OCI-LY7 (cell line): ENCODE results near the gene CDK5. TPM values are rescaled to one million over a fixed set of nuclear protein-coding genes. Genes with fewer than 3 reads are reported as not detected.
A peak's percentile ranks its signal among the peaks of the same experiment; 100 is the strongest.

Source experiments
- BruUV-seq: library from RNA; stranded (reverse); fragments of 400-500 nt; replicated peaks from 2 replicates; lab custom pipeline; 2021; lab: Mats Ljungman, UMichigan
- CTCF ChIA-PET: fragments of 300-600 bp; sonication (Branson Sonifier 250); formaldehyde crosslinking; loops from one replicate; lab custom pipeline; 2022; ENCODE audit warnings: antibody characterized with exemption; ENCODE audit not compliant: unreplicated experiment; lab: Charles Lee
- POLR2A ChIA-PET: fragments of 300-600 bp; sonication (Branson Sonifier 250); formaldehyde crosslinking; loops from one replicate; lab custom pipeline; 2022; ENCODE audit warnings: antibody characterized with exemption; lab: Charles Lee
- DNase-seq: peaks from one replicate; pipeline ENCODE4 v3.0.0-alpha.2; 2015; ENCODE audit warnings: low spot score
- H2AFZ ChIP-seq: fragments of 200-600 bp; sonication (generic), shearing (Covaris generic); 2 replicates; pipeline ENCODE4 v1.6.1; 2014; ENCODE audit warnings: mild to moderate bottlenecking, antibody characterized with exemption, low read length, moderate library complexity
- H3K27ac ChIP-seq: fragments of 200-600 bp; sonication (generic); 2 replicates; pipeline ENCODE4 v1.5.1; 2014; ENCODE audit warnings: mixed run types, low read depth, mild to moderate bottlenecking, moderate library complexity, low read length, inconsistent platforms; ENCODE audit not compliant: poor library complexity, severe bottlenecking
- H3K36me3 ChIP-seq: fragments of 200-600 bp; sonication (generic); 2 replicates; pipeline ENCODE4 v1.6.1; 2014; ENCODE audit warnings: mild to moderate bottlenecking, antibody characterized with exemption, low read length, moderate library complexity, mixed read lengths; ENCODE audit not compliant: insufficient read depth
- H3K4me1 ChIP-seq: fragments of 200-600 bp; sonication (generic); 2 replicates; pipeline ENCODE4 v1.5.1; 2014; ENCODE audit warnings: mild to moderate bottlenecking, low read length; ENCODE audit not compliant: insufficient read depth, poor library complexity, severe bottlenecking
- H3K4me2 ChIP-seq: fragments of 200-600 bp; sonication (generic); 2 replicates; pipeline ENCODE4 v1.6.1; 2014; ENCODE audit warnings: mild to moderate bottlenecking, low read length
- H3K4me3 ChIP-seq: fragments of 200-600 bp; sonication (generic); 2 replicates; pipeline ENCODE4 v1.5.1; 2014; ENCODE audit warnings: mild to moderate bottlenecking, low read depth, low read length; ENCODE audit not compliant: poor library complexity, severe bottlenecking
- H3K79me2 ChIP-seq: fragments of 200-600 bp; sonication (generic); 2 replicates; pipeline ENCODE4 v1.6.1; 2016; ENCODE audit warnings: low read depth, mild to moderate bottlenecking, low read length, moderate library complexity, mixed read lengths; ENCODE audit not compliant: insufficient read depth
- H3K9me2 ChIP-seq: fragments of 200-600 bp; sonication (generic); 2 replicates; pipeline ENCODE4 v1.6.1; 2016; ENCODE audit warnings: mild to moderate bottlenecking, low read length, mixed read lengths; ENCODE audit not compliant: insufficient read depth
- H3K9me3 ChIP-seq: fragments of 200-600 bp; sonication (generic); 2 replicates; pipeline ENCODE4 v1.6.1; 2014; ENCODE audit warnings: mild to moderate bottlenecking, mixed run types, low read length, mixed read lengths
- H4K20me1 ChIP-seq: fragments of 200-600 bp; sonication (generic); 2 replicates; pipeline ENCODE4 v1.6.1; 2014; ENCODE audit warnings: mild to moderate bottlenecking, antibody characterized with exemption, low read length, moderate library complexity, mixed read lengths; ENCODE audit not compliant: insufficient read depth
- CTCF ChIP-seq: fragments of 200-600 bp; sonication (generic); conservative IDR thresholded peaks from 2 replicates; pipeline ENCODE4 v1.5.1; 2014; ENCODE audit warnings: mild to moderate bottlenecking, antibody characterized with exemption, low read length, moderate library complexity, mixed read lengths
- EZH2phosphoT487 ChIP-seq: fragments of 200-600 bp; sonication (generic); IDR thresholded peaks from 2 replicates; pipeline ENCODE4 v1.6.1; 2018; ENCODE audit warnings: low read depth, borderline replicate concordance, mild to moderate bottlenecking, mixed run types, antibody characterized with exemption, low read length, moderate library complexity, mixed read lengths
- intact Hi-C: fragments of 100-400 bp; cut with micrococcal nuclease; formaldehyde crosslinking; loops from one replicate; pipeline ENCODE4 v1.10.0; 2022; ENCODE audit not compliant: unreplicated experiment
- total RNA-seq, 2 experiments: library from RNA; depleted of rRNA in 1 of 2; stranded (reverse); fragments of >200 nt in 1 of 2; shearing (Covaris generic) in 1 of 2; gene quantifications; 2 replicates each; pipeline ENCODE4 v1.2.3, GENCODE V29; 2014 to 2022

Gene CDK5
- total RNA-seq, 2 experiments from 2014 or later: 23.7 to 30.9 TPM

- DNase-seq: no peak
- BruUV-seq: no TSS peak
- no peaks in the 10 kb centered on the region for H3K9me2 ChIP-seq
- POLR2A ChIA-PET: no interaction called here
- peak overlapping the region; percentile 66; the same call in 1 of the 2 replicates for H2AFZ ChIP-seq
- peak overlapping the region; percentile 100 for H3K4me2 ChIP-seq
- H4K20me1 ChIP-seq: no peaks in the 10 kb centered on the region
- peak overlapping the region; percentile 91 for H3K4me3 ChIP-seq
- H3K27ac ChIP-seq: peak overlapping the region; percentile 72
- no peaks in the 10 kb centered on the region for H3K9me3 ChIP-seq
- CTCF ChIA-PET: interaction anchor here (1.1 kb wide), 1 partner anchor 11 kb away, joined by 3 read pairs; no protein-coding TSS in a partner anchor
- H3K4me1 ChIP-seq: peaks cover 57% of the 10 kb centered on the region
- intact Hi-C loops: loop anchor here (5.0 to 10.0 kb wide), 3 partner anchors 108 to 188 kb away; partner anchors contain the start of genes ABCF2 and KCNH2
- peaks cover 28% of the 10 kb centered on the region for H3K79me2 ChIP-seq
- H3K36me3 ChIP-seq: peaks cover 26% of the 10 kb centered on the region
- TF ChIP-seq EZH2phosphoT487: no peak
- TF ChIP-seq CTCF: no peak
Measured at GRCh38 chr7:151082141-151083070, 24.7 kb upstream of the CDK5 start.

- peak overlapping the region; percentile 100 for H3K4me2 ChIP-seq
- H3K4me3 ChIP-seq: peak overlapping the region; percentile 91
- POLR2A ChIA-PET: interaction anchor here (0.5 kb wide), 1 partner anchor 129 kb away, joined by 3 read pairs; no protein-coding TSS in a partner anchor
- peaks cover 35% of the 10 kb centered on the region for H3K36me3 ChIP-seq
- peaks cover 57% of the 10 kb centered on the region for H3K4me1 ChIP-seq
- CTCF ChIA-PET: interaction anchor here (0.6 kb wide), 1 partner anchor 19 kb away, joined by 3 read pairs; no protein-coding TSS in a partner anchor
- no peaks in the 10 kb centered on the region for H3K9me3 ChIP-seq
- H3K27ac ChIP-seq: peak overlapping the region; percentile 72
- no peaks in the 10 kb centered on the region for H3K9me2 ChIP-seq
- DNase-seq: no peak
- intact Hi-C loops: loop anchor here (2.0 to 10.0 kb wide), 4 partner anchors 53 to 187 kb away; partner anchors contain the start of genes ABCB8, ABCF2 and KCNH2
- peaks cover 28% of the 10 kb centered on the region for H3K79me2 ChIP-seq
- no peaks in the 10 kb centered on the region for H4K20me1 ChIP-seq
- TF ChIP-seq EZH2phosphoT487: no peak
- no peak for TF ChIP-seq CTCF
- no peak overlapping the region for H2AFZ ChIP-seq
- BruUV-seq: TSS peak; percentile 37
Measured at GRCh38 chr7:151081170-151082101, 23.7 kb upstream of the CDK5 start.
